GM18505 (cell line): ENCODE measurements around the gene SLC34A3.
"Not testable (repeated sequence)": the region's sequence is repeated elsewhere in the genome, so short reads cannot be mapped to it uniquely, and the experiment has no call there.

Experiments
- ATAC-seq: cut with Tn5 transposase; IDR thresholded peaks from one replicate; pipeline ENCODE4 v1.9.1; 2021; ENCODE audit not compliant: unreplicated experiment
- POLR2A ChIP-seq: IDR thresholded peaks from 4 replicates; pipeline ENCODE4 v1.6.1; 2011; ENCODE audit warnings: borderline replicate concordance; ENCODE audit not compliant: insufficient read depth, insufficient read length; ENCODE audit errors: extremely low read depth

Gene SLC34A3

DNA sequence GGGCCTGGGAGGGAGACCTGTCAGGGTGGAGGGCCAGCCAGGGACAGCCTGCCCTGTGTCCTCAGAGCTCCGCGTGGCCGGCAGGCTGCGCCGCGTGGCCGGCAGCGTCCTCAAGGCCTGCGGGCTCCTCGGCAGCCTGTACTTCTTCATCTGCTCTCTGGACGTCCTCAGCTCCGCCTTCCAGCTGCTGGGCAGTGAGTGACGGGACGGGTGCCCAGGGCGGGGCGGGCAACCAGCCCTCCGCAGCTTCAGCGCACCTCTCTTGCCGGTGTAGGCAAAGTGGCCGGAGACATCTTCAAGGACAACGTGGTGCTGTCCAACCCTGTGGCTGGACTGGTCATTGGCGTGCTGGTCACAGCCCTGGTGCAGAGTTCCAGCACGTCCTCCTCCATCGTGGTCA is 1.8 kb downstream of the SLC34A3 start:
- TF ChIP-seq POLR2A, result no peak
- ATAC-seq, result no peak

DNA sequence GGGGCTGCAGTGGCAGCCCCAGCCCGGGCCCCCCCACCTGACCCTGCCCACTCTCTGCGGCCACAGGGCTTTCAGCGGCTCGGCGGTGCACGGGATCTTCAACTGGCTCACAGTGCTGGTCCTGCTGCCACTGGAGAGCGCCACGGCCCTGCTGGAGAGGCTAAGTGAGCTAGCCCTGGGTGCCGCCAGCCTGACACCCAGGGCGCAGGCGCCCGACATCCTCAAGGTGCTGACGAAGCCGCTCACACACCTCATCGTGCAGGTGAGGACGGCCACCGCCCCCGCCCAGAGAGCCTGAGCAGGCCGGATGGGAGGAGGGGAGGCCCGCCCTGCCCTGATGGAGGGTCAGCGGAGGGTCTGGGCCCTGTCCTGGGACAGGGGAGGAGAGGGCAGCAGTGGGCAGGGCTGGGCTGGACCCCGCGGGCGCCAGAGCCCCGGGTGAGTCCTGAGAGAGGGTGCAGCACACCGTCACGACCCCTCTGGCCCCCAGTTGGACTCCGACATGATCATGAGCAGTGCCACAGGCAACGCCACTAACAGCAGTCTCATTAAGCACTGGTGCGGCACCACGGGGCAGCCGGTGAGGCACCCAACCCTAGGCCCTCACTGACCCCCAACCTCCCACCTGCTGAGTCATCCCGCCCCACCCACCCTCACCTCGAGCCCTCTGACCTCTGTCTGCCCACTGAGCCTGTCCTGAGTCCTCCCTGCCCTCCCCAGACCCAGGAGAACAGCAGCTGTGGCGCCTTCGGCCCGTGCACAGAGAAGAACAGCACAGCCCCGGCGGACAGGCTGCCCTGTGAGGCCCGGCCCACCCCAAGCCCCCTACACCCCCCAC is 2.7 kb downstream of the SLC34A3 start:
- ATAC-seq, result no peak
- no peak for TF ChIP-seq POLR2A

DNA sequence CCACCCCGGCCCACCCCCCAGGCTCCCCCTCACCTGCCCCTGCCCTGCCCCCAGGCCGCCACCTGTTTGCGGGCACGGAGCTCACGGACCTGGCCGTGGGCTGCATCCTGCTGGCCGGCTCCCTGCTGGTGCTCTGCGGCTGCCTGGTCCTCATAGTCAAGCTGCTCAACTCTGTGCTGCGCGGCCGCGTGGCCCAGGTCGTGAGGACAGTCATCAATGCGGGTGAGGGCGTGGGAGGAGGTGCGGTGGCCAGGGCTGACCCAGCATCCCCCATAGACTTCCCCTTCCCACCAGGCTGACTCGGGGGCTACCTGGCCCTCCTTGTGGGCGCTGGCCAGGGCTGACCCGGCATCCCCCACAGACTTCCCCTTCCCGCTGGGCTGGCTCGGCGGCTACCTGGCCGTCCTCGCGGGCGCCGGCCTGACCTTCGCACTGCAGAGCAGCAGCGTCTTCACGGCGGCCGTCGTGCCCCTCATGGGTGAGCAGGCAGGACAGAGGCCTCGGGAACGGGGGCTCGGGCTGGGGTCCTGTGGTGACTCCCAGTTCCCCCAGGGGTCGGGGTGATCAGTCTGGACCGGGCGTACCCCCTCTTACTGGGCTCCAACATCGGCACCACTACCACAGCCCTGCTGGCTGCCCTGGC is 3.5 kb downstream of the SLC34A3 start:
- ATAC-seq, result no peak
- no peak for TF ChIP-seq POLR2A

DNA sequence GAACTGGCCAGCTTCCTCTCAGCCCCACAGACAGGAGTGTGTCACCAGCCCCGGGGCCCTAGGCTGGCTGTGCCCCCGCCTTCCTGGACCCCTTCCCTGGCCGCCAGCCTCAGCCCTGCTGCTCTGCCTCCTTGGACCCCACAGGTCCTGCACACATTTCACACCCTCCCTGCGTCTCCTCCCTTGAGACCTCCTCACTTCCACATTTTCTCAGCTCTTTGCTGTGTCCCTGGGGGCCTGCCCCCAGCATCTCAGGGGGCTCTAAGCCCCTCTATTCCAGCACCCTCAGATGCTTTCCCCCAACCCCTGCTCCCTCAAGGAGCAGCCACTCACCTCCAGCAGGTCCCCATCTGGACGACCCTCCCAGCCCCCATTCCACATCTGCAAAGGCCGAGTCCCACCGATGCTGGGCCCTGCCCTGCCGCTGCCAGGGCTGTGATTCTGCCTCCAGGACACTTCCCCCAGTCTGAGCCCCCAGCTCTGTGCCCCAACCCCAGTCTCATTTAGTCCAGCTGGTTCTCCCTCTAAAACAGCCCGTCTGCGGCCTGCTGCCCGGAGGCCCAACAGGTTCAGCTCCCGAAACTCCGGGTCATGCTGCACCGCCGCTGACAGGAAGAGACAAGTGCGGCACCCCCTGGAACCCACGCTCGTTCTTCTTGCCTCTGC is 4.2 kb downstream of the SLC34A3 start:
- ATAC-seq, result no peak
- no peak for TF ChIP-seq POLR2A

DNA sequence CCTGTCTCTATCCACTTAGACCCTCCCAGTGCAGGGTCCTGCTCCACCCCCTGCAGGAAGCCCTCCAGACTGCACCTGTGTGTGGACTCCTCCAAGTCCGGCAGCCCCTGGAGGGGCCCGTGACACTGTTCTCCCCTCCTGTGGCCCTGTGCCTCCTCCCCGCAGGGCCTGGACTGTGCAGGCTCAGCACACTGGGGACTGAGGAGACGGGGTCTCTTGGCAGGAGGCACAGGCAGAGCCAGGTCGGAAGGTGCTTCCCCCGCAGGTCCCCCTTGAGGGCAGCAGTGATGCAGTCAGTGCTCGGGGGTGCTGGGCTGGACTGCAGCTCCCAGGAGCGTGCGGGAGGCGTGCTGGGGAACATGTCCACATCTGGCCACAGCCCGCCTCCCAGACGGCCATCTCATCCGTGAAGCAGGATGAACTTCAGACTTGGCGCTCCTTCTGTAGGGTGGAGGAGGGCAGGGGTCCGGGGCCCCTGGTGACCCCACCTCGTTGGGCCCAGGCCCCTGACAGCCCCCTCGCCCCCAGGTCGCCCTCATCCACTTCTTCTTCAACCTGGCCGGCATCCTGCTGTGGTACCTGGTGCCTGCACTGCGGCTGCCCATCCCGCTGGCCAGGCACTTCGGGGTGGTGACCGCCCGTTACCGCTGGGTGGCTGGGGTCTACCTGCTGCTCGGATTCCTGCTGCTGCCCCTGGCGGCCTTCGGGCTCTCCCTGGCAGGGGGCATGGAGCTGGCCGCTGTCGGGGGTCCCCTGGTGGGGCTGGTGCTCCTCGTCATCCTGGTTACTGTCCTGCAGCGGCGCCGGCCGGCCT is 4.9 kb downstream of the SLC34A3 start:
- no peak for ATAC-seq
- TF ChIP-seq POLR2A, result no peak

DNA sequence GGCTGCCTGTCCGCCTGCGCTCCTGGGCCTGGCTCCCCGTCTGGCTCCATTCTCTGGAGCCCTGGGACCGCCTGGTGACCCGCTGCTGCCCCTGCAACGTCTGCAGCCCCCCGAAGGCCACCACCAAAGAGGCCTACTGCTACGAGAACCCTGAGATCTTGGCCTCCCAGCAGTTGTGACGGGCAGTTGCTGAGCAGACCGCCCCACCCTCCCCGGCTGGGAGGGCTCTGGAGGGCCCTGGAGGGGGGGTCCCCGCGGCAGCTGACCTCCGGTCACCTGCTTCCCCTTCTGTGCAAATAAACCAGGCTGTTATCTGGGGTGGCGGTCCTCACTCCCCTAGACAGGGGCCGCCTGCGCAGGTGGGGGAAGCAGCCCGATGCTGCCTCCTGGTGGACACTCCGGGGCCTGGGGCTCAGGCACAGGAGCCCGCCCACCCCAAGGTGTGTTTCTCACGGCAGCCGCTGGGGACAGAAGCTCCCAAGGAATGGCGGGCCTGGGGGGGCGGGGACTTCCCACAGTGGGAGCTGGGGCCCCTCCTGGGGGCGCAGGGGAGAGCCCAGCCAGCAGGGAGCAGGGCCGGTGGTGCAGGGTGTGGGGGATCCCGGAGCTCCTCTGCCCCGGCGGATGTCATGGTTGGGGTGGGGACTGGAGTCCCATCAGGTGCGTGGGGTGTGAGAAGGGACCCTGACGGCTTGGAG is 5.7 kb downstream of the SLC34A3 start:
- peak; percentile 32 for TF ChIP-seq POLR2A
- no peak for ATAC-seq

DNA sequence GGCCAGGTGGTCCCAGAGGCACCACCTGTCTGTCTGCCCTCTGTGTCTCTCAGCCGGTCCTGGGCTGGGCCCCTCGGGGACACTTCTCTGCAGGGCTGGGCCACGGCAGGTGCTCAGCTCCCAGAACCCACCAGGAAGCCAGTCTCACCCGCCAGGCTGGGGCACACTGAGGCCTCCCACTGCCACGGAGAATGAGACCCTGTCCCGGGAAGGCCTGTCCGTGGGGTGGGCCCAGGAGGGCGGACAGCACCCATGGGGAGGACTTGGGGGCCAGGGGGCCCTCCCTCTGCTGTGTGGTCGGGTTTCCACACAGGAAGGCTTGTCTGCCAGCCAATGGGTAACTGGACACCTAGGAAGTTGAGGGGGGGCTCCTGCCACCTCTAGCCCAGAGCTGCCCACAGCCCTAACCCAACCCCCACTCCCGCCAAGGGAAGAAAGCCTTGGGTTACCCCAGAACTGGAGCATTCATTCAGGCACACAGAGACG is 6.3 kb downstream of the SLC34A3 start:
- no peak for ATAC-seq
- TF ChIP-seq POLR2A, result no peak

DNA sequence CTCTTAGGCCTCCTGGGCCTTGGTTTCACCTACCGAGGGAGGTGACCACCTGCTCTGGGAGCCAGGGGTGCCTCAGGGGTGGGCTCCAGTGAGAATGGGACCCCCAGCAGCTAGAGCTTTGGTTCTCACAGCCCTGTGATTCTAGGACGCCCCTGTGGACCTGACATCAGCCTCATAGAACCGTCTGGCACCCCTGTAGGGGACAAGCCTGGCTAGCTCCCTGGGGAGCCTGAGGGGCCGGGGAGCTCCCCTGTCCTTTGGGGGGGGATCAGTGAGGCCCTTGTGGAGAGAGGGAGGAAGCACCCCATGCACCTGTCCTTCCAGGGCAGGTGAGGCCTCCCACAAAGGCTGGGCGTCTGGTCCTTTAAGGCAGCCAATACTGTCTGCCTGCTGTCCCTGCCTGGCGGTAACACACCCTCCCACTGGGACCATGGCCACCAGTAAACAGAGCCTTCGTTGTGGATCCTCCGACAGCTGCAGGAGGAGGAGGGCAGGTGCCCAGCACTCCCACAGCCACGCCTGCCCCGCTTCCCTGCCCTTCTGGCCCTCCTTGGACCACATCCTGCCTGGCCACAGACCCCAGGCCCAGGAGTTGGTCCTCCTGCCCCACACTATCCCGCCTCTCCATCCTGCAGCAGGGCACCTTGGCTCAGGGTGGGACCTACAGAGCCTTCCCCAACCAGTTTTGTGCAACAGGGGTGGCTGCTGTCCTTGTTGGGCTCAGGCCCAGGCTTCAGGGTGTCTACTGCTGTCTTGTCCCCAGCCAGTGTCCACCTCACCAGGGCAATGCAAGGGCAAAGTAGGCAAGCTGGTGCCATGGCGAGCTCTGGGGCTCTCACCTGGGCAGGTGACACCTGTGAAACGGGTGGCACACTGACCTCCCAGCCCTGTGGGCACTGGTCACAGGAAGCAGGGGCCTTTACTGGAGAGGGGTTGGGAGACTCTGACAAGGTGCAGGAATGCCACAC is 7.3 kb downstream of the SLC34A3 start:
- ATAC-seq, result no peak
- no peak for TF ChIP-seq POLR2A

DNA sequence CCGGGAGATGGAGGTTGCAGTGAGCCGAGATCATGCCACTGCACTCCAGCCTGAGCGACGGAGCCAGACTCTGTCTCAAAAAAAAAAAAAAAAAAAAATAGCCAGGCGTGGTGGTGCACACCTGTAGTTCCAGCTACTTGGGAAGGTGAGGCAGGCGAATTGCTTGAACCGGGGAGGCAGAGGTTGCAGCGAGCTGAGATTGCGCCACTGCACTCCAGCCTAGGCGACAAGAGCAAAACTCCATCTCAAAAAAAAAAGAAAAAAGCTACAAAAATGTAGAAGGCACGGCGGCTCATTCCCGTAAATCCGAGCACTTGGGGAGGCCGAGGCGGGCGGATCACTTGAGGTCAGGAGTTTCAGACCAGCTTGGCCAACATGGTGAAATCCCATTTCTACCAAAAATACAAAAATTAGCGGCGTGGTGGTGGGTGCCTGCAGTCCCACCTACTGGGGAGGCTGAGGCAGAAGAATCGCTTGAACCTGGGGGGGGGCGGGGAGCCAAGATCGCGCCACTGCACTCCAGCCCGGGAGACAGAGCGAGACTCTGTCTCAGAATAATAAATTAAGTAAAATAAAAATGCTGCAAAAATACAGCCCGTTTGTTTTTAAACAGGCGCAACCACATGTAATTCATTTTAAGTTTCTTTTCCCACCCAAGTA is 9.0 kb downstream of the SLC34A3 start:
- ATAC-seq, result not testable (repeated sequence)

DNA sequence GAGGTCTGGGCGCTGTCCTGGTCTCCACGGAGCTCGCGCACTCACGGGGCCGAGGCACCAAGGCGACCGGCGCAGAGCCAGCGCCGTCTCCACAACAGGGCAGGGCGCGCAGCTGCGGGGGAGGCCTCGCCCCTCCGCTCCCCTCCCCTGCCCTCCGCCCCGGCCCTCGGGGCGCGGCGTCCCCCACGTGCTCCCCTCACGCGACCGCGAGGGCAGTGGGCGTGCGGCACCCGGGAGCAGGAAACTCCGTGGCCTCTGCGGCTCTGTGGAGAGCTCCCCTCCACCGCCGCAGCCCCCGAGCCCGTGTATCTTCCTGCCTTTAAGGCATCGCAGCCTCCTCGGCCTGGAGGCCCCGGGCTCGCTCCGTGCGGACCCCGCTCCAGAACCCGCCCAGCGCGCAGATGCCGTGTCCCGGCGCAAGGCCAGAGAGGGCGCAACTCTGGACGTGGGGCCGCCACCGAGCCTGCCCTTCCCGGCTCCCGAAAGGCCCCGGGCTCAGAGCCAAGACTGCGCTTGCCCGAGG is 9.7 kb downstream of the SLC34A3 start:
- ATAC-seq, result peak; percentile 27

More for the DNA sequence above, 9.7 kb downstream of the SLC34A3 start:
- no peak for TF ChIP-seq POLR2A
